Bronchial epithelial cell (primary cell): ENCODE data around the gene CRMP1. TPM values are rescaled to one million over a fixed set of nuclear protein-coding genes. Genes with fewer than 3 reads are reported as not detected.

Experiments used
- DNase-seq: peaks from one replicate; pipeline ENCODE4 v3.0.0-alpha.2; 2010; ENCODE audit warnings: low read depth
- FAIRE-seq: peaks from 2 replicates; lab custom pipeline; 2011; peaks lifted over from hg19 to GRCh38; lab: Jason Lieb, UNC
- H3K27me3 ChIP-seq: 2 replicates; pipeline ENCODE4 v1.5.1; 2011; ENCODE audit warnings: low read length; ENCODE audit not compliant: control insufficient read depth, insufficient read depth
- H3K36me3 ChIP-seq: 2 replicates; pipeline ENCODE4 v1.5.1; 2011; ENCODE audit warnings: low read length; ENCODE audit not compliant: control insufficient read depth, insufficient read depth
- H3K4me3 ChIP-seq: 2 replicates; pipeline ENCODE4 v1.5.1; 2011; ENCODE audit warnings: mild to moderate bottlenecking, low read depth, low read length, control low read depth
- total RNA-seq: library from RNA; depleted of rRNA; stranded (reverse); fragments of >200 nt; gene quantifications from 2 replicates; pipeline ENCODE4 v1.2.1, GENCODE V29; 2014
- TF ChIP-seq, protein P1 (sequence below): IDR thresholded peaks from 2 replicates; pipeline ENCODE4 v1.5.1; 2011; ENCODE audit warnings: mild to moderate bottlenecking, moderate library complexity, low read length, control low read depth, inconsistent platforms; ENCODE audit not compliant: insufficient read depth, severe bottlenecking

Gene CRMP1
- total RNA-seq, 1 donor from 2014 or later = not detected

DNA sequence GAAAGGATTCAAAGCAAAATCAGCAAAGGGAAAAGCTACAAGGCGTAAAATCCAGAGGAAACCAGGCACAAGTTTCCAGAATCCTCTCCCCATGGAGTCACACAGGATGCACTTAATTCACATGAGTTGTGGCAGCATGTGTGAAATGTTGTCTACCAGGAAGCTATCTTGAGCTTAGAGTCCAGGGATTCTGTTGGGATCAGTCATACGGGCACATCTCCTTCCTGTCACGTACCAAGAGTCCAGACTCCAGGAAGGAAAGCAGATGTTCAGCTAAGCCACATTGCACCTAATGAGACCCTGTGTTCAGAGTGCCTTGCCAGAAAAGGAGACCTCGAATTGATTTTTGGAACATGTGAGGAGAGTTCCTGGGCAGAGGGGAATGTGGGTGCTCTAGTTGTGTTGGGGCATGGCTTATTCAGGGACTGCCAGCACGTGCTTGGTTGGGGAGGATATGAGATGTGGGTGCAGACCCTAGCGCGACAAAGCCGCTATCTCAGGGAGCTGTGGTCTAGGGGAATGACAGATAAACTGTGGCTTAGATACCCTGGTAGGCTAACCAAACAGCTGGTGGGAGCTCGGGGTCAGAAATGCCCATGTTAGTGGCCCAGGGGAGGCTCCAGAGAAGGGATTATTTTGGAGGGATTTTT lies 111.9 kb downstream of the CRMP1 start:
- peak; percentile 25 for DNase-seq
- TF ChIP-seq, protein P1, sequence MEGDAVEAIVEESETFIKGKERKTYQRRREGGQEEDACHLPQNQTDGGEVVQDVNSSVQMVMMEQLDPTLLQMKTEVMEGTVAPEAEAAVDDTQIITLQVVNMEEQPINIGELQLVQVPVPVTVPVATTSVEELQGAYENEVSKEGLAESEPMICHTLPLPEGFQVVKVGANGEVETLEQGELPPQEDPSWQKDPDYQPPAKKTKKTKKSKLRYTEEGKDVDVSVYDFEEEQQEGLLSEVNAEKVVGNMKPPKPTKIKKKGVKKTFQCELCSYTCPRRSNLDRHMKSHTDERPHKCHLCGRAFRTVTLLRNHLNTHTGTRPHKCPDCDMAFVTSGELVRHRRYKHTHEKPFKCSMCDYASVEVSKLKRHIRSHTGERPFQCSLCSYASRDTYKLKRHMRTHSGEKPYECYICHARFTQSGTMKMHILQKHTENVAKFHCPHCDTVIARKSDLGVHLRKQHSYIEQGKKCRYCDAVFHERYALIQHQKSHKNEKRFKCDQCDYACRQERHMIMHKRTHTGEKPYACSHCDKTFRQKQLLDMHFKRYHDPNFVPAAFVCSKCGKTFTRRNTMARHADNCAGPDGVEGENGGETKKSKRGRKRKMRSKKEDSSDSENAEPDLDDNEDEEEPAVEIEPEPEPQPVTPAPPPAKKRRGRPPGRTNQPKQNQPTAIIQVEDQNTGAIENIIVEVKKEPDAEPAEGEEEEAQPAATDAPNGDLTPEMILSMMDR = no peak
- Histone ChIP-seq H3K27me3 (no peaks in the 10 kb centered on the region), H3K36me3 (peaks cover 2% of the 10 kb centered on the region), H3K4me3 (no peak overlapping the region)
- no peak for FAIRE-seq

DNA sequence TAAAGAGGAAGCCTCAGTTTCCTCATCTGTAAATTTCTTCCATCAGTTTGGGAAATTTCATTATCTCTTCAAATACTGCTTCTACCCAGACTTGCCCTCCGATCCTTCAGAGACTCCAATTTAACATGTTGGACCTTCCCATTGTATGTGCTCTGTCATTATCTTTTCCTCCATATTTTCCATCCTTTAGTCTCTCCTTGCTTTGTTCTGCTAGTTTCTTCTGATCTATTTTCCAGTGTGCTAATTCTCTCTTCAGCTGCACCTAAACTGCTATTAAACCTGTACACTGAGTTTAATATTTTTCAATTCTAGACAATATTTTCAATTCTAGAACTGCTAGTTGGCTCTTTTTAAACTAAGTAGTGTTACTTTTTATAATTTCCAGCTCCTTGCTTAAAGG lies 116.4 kb downstream of the CRMP1 start:
- no peak overlapping the region for H3K4me3 ChIP-seq
- H3K27me3 ChIP-seq = no peaks in the 10 kb centered on the region
- FAIRE-seq = no peak
- DNase-seq = no peak
- TF ChIP-seq, protein P1 = no peak
- no peaks in the 10 kb centered on the region for H3K36me3 ChIP-seq

DNA sequence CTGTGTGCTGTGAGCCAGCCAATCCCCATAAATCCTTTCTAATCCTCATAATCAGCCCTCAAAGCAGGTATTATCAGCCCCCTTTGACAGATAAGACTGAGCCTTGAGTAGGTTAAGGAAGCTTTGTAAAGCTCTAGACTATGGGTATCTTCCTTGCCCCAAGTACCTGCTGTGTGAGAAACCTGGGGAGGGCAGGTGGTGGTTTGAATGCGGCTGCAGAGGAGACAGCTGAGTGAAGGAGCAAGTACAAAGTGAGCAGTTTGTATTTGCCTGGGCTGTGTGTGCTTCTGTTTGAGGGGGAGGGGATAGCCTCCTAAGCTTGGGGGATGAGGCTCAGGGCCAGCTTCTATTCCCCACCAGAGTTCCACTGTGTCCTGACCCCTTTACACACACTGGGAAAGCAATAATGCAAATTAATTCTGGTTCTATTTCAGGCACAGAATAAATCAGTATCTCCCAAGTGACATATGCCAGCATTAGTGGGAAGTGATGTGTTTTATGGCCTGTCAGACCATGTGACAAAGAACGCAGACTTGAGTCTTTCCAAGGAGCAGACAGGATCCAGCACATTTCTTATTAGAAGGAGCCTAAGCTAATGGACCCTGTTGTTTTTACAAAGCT lies 118.4 kb downstream of the CRMP1 start:
- no peak for FAIRE-seq
- TF ChIP-seq, protein P1 = no peak
- H3K36me3 ChIP-seq = no peaks in the 10 kb centered on the region
- no peak for DNase-seq
- no peak overlapping the region for H3K4me3 ChIP-seq
- no peaks in the 10 kb centered on the region for H3K27me3 ChIP-seq

DNA sequence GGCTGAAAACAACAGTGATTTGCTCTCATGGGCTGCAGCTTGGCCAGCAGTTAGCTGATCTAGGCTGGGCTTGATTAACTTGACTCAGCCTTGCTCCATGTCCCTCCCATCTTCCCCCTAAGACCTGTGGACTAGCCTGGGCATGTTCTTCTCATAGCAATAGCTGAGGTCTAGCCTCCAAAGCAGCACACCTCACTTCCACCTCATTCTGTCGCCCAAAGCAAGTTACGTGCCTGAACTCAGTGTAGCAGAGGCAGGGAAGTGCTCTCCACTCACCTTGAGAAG lies 119.7 kb downstream of the CRMP1 start:
- no peak overlapping the region for H3K4me3 ChIP-seq
- TF ChIP-seq, protein P1 = no peak
- DNase-seq (peak; percentile 100), FAIRE-seq (peak; percentile 99)
- no peaks in the 10 kb centered on the region for H3K27me3 ChIP-seq
- peaks cover 2% of the 10 kb centered on the region for H3K36me3 ChIP-seq

DNA sequence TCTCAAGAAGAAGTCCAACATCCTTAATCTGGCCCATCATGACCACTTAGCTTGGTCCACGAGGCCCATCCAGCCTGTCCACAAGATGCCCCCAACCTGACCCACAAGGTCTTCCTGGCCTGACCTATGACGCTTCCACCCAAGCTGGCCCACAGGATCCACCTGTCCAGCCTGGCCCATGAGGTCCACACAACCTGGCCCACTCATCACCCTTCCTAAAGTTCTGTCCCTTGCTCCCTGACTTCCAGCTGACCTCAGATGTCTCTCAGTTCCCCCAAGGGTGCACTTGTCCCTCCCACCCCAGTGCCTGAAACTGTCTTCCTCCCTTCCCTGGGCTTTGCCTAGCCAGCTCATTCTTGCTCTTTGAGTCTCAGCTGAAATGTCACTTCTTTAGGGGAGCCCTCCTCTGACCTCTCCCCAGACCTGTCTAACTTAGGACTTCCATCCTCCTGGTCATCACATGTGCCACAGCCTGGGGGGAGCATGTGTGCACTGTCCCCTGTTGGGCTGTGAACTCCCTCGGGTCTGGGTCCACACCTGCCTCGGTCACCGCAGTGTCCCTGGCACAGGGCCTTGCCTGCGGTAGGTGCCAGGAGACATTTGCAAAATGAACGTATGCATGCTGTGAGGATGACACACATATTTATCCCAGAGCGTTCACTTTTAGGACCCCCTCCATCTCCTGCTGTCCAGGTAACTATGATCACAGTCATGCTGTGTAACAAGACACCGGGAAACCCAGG lies 120.2 kb downstream of the CRMP1 start:
- H3K27me3 ChIP-seq = no peaks in the 10 kb centered on the region
- H3K36me3 ChIP-seq = peaks cover 2% of the 10 kb centered on the region
- H3K4me3 ChIP-seq = no peak overlapping the region
- no peak for DNase-seq
- TF ChIP-seq, protein P1 = no peak
- no peak for FAIRE-seq

Other genes starting within 250 kb of the CRMP1 start
- gene EVC2, start 184.5 kb downstream of the CRMP1 start, total RNA-seq = 8.2 and 9.5 TPM in 2 replicates
- 9.5 and 12.9 TPM in 2 replicates for gene EVC, start 181.9 kb downstream of the CRMP1 start, total RNA-seq
- gene C4orf50, start 125.3 kb upstream of the CRMP1 start, total RNA-seq = not detected in 2 replicates